ENCODE measurements around the gene BPIFB2. TPM values are rescaled to one million over a fixed set of nuclear protein-coding genes. Genes with fewer than 3 reads are reported as not detected.
"Not testable (repeated sequence)": the region's sequence is repeated elsewhere in the genome, so short reads cannot be mapped to it uniquely, and the experiment has no call there.

Gene BPIFB2
- not detected in 2 replicates for total RNA-seq (2014; rRNA removed; shearing (Covaris generic))

DNA sequence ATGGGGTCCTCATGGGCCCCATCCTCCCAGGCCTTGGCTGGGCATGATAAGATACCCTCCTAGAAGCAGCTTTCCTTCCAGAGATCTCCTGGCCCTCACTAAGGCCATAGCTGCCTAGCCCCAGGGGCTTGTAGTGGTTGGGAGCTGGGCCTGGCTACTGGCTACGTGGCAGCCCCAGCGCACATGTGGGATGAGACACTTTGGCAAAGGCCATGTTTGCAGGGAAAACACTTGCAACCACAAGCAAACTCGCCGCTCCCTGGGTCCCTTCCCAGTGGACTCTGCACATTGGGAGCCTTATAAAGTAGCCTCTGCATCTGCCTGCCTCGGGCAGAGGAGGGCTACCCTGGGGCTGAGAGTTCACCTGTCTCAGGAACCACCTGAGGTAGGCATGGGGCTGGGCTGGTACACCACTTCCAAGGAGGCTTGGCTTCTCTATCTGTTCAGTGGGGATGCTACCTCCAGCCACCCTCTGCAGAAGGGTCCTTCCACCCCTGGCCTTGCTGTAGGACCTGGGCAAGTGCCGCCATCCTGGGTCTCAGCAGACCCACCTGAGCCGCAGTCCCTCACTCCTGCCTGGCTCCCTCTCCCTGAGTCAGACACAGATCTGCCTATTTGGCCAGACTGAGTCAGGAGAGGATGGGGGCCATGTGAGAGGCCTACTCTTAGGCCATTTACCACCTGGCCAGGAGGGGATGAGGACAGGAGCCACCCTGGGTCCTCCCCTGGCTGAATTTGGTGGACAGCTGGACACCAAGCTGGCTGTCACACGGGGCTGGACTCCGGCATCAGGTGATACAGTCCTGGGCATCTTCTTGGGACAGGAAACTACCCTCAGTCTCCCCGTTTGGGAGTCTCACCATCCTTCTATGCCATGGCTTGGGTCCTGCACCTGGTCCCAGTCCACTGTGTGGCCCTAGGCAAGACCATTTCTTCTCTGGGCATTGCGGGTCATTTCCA is at the start of gene BPIFB2:
TSS of gene BPIFB2 (plus strand) at position 329 of the 960 bp plus-strand sequence. CDS start 871 bp downstream, outside the sequence.
- DNase-seq (ENCODE audit: low read depth), result no peak

GRCh38 chr20:32958574-32958973 is 48.9 kb upstream of the BPIFB2 start:
- no peak for DNase-seq (ENCODE audit: low read depth)

DNA sequence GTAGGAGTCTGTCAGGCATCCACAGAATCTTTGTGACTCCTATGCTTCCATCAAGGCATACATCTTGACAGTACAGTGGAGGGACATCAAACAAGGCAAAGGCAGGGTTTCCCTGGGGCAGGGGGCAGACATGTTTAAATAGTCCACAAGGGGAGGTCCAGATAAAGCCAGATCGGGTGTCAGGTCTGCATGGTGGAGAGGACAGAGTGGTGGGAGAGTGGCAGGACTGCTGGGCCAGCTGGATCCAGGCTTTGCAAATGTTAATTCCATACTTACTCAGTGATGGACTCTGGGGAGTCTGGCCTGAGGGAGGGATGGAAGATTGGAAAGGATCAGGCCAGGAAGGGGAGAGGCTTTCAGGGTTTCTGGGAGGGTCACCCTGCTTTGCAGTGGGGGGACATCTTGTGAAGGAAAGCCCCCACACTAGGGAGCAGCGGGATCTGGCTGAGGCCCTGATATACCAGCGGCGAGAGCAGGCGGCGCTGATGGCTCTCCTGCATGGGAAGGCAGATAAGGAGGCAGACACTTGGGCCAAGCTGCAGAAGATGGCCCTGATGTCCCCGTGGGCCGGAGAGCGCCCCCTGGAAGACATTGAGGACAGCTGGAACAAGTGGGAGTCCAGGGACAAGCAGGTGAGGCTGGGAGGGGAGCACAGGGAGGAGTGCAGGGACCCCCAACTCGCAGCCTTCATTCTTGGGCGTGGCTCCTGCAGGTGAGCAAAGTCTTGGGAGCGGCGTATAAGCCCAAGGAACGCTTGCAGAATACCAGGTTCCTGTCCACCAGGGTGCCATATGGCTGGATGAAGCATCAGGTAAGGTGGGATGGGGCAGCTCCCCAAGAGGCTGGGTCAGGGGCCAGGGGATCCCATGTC is 47.9 kb upstream of the BPIFB2 start:
- no peak for DNase-seq (ENCODE audit: low read depth)

GRCh38 chr20:32960222-32960518 is 47.3 kb upstream of the BPIFB2 start:
- DNase-seq (ENCODE audit: low read depth), result no peak

DNA sequence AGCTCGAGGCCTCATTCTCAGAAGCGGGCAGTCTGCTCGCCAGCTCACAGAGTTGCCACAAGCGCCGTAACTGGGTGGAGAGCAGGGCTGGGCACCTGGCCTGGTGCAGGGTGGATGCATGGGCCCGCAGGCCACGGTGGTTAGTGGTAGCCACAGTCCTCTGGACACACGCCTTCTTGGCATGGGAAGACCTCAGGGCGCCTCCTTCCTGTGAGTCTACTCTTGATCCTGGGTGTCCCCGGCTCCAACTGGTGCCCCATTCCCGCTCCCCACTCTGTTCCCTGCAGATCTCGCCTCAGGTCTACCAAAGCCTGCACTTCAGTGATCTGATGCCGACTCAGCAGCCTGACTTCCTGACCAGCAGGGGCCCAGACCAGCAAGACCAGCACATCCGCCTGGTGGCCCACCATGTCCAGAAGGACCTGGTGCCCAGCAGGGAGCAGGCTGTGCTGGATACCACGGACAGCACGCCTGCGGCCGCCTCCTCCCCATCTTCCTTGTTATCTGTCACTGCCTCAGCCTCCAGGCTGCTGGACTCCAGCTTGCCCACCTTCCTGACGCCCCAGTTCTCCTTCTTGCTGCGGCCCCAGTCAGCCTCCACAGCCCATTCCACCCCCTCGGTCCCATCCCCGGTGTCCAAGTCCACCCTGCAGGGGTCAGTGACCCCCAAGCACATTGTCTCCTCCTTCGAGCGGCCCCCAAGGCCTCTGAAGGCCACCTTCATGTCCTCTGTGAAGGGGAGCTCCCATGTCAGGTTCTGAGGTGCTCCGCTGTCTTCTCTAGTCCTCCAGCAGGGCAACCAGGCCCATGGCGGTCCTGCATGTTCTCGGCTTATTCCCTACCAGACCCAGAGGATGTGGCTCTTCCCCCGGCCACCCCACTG is 46.4 kb upstream of the BPIFB2 start:
- no peak for DNase-seq (ENCODE audit: low read depth)

- DNase-seq (ENCODE audit: low read depth), result no peak
Measured at GRCh38 chr20:32962053-32962452, 45.5 kb upstream of the BPIFB2 start.

- DNase-seq (ENCODE audit: low read depth), result not testable (repeated sequence)
Measured at GRCh38 chr20:32962646-32963045, 44.9 kb upstream of the BPIFB2 start.

- no peak for DNase-seq (ENCODE audit: low read depth)
Measured at GRCh38 chr20:32963176-32963575, 44.3 kb upstream of the BPIFB2 start.

GRCh38 chr20:32964575-32964974 is 42.9 kb upstream of the BPIFB2 start:
- no peak for DNase-seq (ENCODE audit: low read depth)

GRCh38 chr20:32965115-32965514 is 42.4 kb upstream of the BPIFB2 start:
- no peak for DNase-seq (ENCODE audit: low read depth)

GRCh38 chr20:32965581-32966373 is 41.7 kb upstream of the BPIFB2 start:
- no peak for DNase-seq (ENCODE audit: low read depth)

- no peak for DNase-seq (ENCODE audit: low read depth)
Measured at GRCh38 chr20:32966382-32966781, 41.1 kb upstream of the BPIFB2 start.

GRCh38 chr20:32966881-32967781 is 40.4 kb upstream of the BPIFB2 start:
- DNase-seq (ENCODE audit: low read depth), result no peak

DNA sequence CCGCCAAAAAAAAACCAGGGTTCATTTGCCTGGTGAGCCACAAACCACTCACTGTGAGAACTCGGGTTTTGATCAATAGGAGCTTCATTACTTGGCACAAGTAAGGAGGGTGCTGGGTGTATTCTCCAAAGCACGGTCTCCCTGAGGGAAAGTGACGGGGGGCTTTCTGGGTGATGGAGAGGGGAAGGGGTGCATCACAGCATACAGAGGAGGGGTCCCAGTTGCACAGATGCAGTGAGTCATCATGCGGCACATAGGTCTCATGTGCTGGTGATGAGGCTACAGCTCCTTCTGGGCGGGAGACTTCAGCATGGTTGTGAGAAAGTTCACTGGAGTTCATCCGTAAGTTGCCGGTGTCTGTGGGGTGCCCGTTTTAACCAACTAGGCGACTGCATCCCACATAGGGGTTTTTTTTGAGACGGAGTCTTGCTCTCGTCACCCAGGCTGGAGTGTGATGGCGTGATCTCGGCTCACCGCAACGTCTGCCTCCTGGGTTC is 39.5 kb upstream of the BPIFB2 start:
- DNase-seq (ENCODE audit: low read depth), result no peak

- no peak for DNase-seq (ENCODE audit: low read depth)
Measured at GRCh38 chr20:32968478-32969241, 38.8 kb upstream of the BPIFB2 start.

DNA sequence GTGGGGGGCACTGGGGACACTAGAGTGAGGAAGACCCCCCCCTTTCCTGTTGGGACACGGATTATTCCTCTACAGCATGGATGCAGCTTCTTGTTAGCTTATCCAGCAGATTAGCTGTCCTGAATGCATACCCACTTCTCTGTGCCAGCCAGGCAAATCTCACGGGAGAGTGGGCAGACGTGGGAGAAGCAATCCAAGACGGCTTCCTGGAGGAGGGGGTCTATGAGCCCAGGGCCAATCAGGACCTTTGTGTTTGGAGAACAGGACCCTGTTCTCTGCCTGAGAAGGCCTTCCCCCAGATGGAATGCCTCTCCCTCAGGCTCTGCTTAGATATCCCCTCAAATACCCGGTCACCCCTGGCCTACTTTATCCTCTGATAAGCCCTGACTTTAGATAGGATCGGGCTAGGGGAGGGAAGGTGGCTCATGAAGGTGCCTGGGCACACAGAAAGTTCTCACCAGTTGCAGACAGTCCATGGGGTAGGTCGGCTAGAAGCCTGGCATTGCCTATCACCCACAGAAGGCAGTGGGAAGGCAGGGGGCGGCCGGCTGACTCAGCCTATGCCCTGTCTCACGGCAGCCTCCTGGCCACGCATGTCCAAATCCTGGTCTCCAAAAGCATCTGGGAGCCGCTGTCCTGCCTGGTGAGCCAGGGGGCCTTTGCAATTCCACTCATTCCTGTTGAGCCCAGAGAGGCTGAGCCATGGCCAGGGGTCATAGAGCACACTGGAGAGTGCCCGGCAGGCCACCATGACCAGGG is 38.0 kb upstream of the BPIFB2 start:
- DNase-seq (ENCODE audit: low read depth), result no peak

GRCh38 chr20:32970115-32970972 is 37.2 kb upstream of the BPIFB2 start:
- DNase-seq (ENCODE audit: low read depth), result no peak

All from RPMI7951 (cell line).